IMR-90 (cell line): ENCODE results near the gene TEX14.

Source experiments
- BHLHE40 ChIP-seq: fragments of 150-350 bp; IDR thresholded peaks from 2 replicates; pipeline ENCODE4 v1.6.1; 2016; ENCODE audit warnings: mild to moderate bottlenecking, low read depth, low read length
- CEBPB ChIP-seq: IDR thresholded peaks from 2 replicates; pipeline ENCODE4 v1.6.1; 2012; ENCODE audit warnings: low read depth, low read length, improper control_type of control experiment
- FOS ChIP-seq: fragments of 150-350 bp; IDR thresholded peaks from 2 replicates; pipeline ENCODE4 v1.6.1; 2016; ENCODE audit warnings: low read depth, low read length
- MAFK ChIP-seq: IDR thresholded peaks from 2 replicates; pipeline ENCODE4 v1.6.1; 2012; ENCODE audit warnings: low read depth, low read length, improper control_type of control experiment
- MAZ ChIP-seq: IDR thresholded peaks from 2 replicates; pipeline ENCODE4 v1.6.1; 2012; ENCODE audit warnings: low read depth, mild to moderate bottlenecking, low read length, improper control_type of control experiment, moderate library complexity, borderline replicate concordance
- MXI1 ChIP-seq: IDR thresholded peaks from 2 replicates; pipeline ENCODE4 v1.6.1; 2012; ENCODE audit warnings: low read depth, mild to moderate bottlenecking, low read length, moderate library complexity, borderline replicate concordance
- POLR2A ChIP-seq: IDR thresholded peaks from 2 replicates; pipeline ENCODE4 v1.6.1; 2012; ENCODE audit warnings: mild to moderate bottlenecking, low read depth, low read length
- RAD21 ChIP-seq: IDR thresholded peaks from 2 replicates; pipeline ENCODE4 v1.6.1; 2012; ENCODE audit warnings: low read length, improper control_type of control experiment
- RCOR1 ChIP-seq: IDR thresholded peaks from 2 replicates; pipeline ENCODE4 v1.6.1; 2012; ENCODE audit warnings: mild to moderate bottlenecking, low read length, improper control_type of control experiment; ENCODE audit not compliant: insufficient replicate concordance
- RFX5 ChIP-seq: IDR thresholded peaks from 2 replicates; pipeline ENCODE4 v1.8.0; 2012; ENCODE audit warnings: low read depth, mild to moderate bottlenecking, low read length, moderate library complexity
- SMC3 ChIP-seq: fragments of 150-350 bp; IDR thresholded peaks from 2 replicates; pipeline ENCODE4 v1.6.1; 2016; ENCODE audit warnings: low read depth, mild to moderate bottlenecking, antibody characterized with exemption, low read length, moderate library complexity
- TF ChIP-seq, protein P1 (sequence below): conservative IDR thresholded peaks from 2 replicates; pipeline ENCODE4 v1.5.1; 2012; ENCODE audit warnings: mild to moderate bottlenecking, low read depth, low read length, improper control_type of control experiment
- TF ChIP-seq, protein P2 (sequence below): fragments of 150-350 bp; IDR thresholded peaks from 2 replicates; pipeline ENCODE4 v1.6.1; 2017; ENCODE audit warnings: mild to moderate bottlenecking, antibody characterized with exemption, low read length, low read depth
- TF ChIP-seq, protein P3 (sequence below): fragments of 150-350 bp; IDR thresholded peaks from 2 replicates; pipeline ENCODE4 v1.6.1; 2016; ENCODE audit warnings: low read depth, mild to moderate bottlenecking, low read length, moderate library complexity, borderline replicate concordance

DNA sequence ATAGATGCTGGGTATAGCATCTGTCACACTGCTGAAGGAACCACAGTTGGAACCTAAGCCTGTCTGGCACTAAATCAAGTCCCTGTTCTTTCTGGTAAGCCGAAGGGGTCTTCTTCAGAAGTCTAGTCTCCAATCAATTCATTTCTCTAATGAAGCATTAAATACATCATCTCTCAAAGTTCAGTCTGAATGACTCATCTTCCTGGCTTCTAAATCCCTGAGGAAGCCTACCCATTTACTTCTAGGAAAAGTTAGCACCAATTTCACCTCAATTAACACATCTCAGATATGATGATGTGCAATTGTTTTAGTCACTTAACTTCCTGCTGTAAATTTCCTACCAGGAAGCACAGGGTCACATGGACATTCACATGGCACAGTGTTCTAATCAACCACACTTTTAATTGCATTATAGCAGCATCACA is 49.9 kb downstream of the TEX14 start:
- TF ChIP-seq RCOR1, result no peak
- TF ChIP-seq, protein P1, sequence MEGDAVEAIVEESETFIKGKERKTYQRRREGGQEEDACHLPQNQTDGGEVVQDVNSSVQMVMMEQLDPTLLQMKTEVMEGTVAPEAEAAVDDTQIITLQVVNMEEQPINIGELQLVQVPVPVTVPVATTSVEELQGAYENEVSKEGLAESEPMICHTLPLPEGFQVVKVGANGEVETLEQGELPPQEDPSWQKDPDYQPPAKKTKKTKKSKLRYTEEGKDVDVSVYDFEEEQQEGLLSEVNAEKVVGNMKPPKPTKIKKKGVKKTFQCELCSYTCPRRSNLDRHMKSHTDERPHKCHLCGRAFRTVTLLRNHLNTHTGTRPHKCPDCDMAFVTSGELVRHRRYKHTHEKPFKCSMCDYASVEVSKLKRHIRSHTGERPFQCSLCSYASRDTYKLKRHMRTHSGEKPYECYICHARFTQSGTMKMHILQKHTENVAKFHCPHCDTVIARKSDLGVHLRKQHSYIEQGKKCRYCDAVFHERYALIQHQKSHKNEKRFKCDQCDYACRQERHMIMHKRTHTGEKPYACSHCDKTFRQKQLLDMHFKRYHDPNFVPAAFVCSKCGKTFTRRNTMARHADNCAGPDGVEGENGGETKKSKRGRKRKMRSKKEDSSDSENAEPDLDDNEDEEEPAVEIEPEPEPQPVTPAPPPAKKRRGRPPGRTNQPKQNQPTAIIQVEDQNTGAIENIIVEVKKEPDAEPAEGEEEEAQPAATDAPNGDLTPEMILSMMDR, result no peak
- no peak for TF ChIP-seq POLR2A
- no peak for TF ChIP-seq RFX5
- TF ChIP-seq, protein P2, sequence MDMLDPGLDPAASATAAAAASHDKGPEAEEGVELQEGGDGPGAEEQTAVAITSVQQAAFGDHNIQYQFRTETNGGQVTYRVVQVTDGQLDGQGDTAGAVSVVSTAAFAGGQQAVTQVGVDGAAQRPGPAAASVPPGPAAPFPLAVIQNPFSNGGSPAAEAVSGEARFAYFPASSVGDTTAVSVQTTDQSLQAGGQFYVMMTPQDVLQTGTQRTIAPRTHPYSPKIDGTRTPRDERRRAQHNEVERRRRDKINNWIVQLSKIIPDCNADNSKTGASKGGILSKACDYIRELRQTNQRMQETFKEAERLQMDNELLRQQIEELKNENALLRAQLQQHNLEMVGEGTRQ, result no peak
- no peak for TF ChIP-seq FOS
- no peak for TF ChIP-seq CEBPB
- TF ChIP-seq BHLHE40, result no peak
- TF ChIP-seq MAFK, result no peak
- no peak for TF ChIP-seq RAD21
- TF ChIP-seq MXI1, result no peak
- no peak for TF ChIP-seq MAZ
- no peak for TF ChIP-seq SMC3
- TF ChIP-seq, protein P3, sequence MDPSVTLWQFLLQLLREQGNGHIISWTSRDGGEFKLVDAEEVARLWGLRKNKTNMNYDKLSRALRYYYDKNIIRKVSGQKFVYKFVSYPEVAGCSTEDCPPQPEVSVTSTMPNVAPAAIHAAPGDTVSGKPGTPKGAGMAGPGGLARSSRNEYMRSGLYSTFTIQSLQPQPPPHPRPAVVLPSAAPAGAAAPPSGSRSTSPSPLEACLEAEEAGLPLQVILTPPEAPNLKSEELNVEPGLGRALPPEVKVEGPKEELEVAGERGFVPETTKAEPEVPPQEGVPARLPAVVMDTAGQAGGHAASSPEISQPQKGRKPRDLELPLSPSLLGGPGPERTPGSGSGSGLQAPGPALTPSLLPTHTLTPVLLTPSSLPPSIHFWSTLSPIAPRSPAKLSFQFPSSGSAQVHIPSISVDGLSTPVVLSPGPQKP, result no peak
